Activated T-helper 1 cell treated with Interleukin-2 at 50 U/mL for 16 hours (primary cell): ENCODE results near the gene CENPQ.
A peak's percentile ranks its signal among the peaks of the same experiment; 100 is the strongest.
"Not testable (repeated sequence)": the region's sequence is repeated elsewhere in the genome, so short reads cannot be mapped to it uniquely, and the experiment has no call there.

Source experiments
- DNase-seq: peaks from one replicate; pipeline ENCODE4 v3.0.0-alpha.2; 2020; ENCODE audit warnings: low read depth

Gene CENPQ

GRCh38 chr6:49462927-49463611 lies at the start of gene CENPQ, which contains the start of gene MMUT:
TSS of gene CENPQ (plus strand) at chr6:49463370. CDS start at chr6:49470177, 6,807 bp downstream.
TSS of gene MMUT (minus strand) at chr6:49463253. CDS start at chr6:49459466, 3,787 bp downstream.
- DNase-seq, result peak; percentile 78

GRCh38 chr6:49415358-49415757 lies 47.8 kb upstream of the CENPQ start:
- DNase-seq, result no peak

GRCh38 chr6:49416195-49416594 lies 47.0 kb upstream of the CENPQ start:
- no peak for DNase-seq

- DNase-seq, result no peak
Observed at GRCh38 chr6:49423817-49424216, 39.4 kb upstream of the CENPQ start.

- DNase-seq, result no peak
Observed at GRCh38 chr6:49430187-49430586, 33.0 kb upstream of the CENPQ start.

- no peak for DNase-seq
Observed at GRCh38 chr6:49430866-49431265, 32.3 kb upstream of the CENPQ start.

GRCh38 chr6:49453221-49453620 lies 9.9 kb upstream of the CENPQ start:
- DNase-seq, result no peak

GRCh38 chr6:49454787-49455709 lies 8.1 kb upstream of the CENPQ start:
- DNase-seq, result no peak

- no peak for DNase-seq
Observed at GRCh38 chr6:49457771-49458170, 5.4 kb upstream of the CENPQ start.

GRCh38 chr6:49462071-49462470 lies 1.1 kb upstream of the CENPQ start:
- DNase-seq, result no peak

GRCh38 chr6:49462599-49462926 lies 607 bp upstream of the CENPQ start:
- DNase-seq, result no peak

GRCh38 chr6:49463612-49463967 lies 420 bp downstream of the CENPQ start:
- DNase-seq, result no peak

- no peak for DNase-seq
Observed at GRCh38 chr6:49464691-49465090, 1.5 kb downstream of the CENPQ start.

- no peak for DNase-seq
Observed at GRCh38 chr6:49468042-49468441, 4.9 kb downstream of the CENPQ start.

GRCh38 chr6:49476564-49476963 lies 13.4 kb downstream of the CENPQ start:
- not testable (repeated sequence) for DNase-seq

- DNase-seq, result no peak
Observed at GRCh38 chr6:49479308-49479970, 16.3 kb downstream of the CENPQ start.

GRCh38 chr6:49481846-49482245 lies 18.7 kb downstream of the CENPQ start:
- DNase-seq, result not testable (repeated sequence)

GRCh38 chr6:49483380-49483779 lies 20.2 kb downstream of the CENPQ start:
- not testable (repeated sequence) for DNase-seq

GRCh38 chr6:49490633-49491032 lies 27.5 kb downstream of the CENPQ start:
- no peak for DNase-seq

- DNase-seq, result no peak
Observed at GRCh38 chr6:49497304-49497703, 34.1 kb downstream of the CENPQ start.

- no peak for DNase-seq
Observed at GRCh38 chr6:49499126-49499525, 36.0 kb downstream of the CENPQ start.

GRCh38 chr6:49499623-49500022 lies 36.5 kb downstream of the CENPQ start, which contains the start of gene GLYATL3:
TSS of gene GLYATL3 (plus strand) at chr6:49499923. CDS start at chr6:49511991, 12,068 bp downstream.
- no peak for DNase-seq

GRCh38 chr6:49504666-49505065 lies 41.5 kb downstream of the CENPQ start:
- DNase-seq, result no peak
